ENCODE results near the gene PLOD2.

The PLOD2 gene

DNA sequence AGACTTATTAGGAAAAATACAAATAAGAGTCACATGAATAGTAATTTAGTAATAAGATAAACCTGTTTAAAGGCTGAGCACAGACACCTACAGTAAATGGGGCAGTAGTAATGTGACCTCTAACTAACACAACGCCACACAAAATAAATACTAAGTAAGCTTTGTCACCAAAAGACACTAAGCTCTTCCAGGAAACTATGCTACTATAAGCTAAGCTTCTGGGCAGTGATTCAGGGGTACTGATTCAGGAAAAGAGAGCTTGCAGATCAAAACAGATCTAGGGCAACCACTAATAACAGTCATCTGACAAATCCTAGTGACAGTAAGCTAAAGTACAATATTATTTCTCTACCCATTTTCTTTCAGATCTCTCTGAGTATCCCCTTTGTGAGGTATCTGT lies 68.8 kb downstream of the PLOD2 start:
- no peak for DNase-seq

DNA sequence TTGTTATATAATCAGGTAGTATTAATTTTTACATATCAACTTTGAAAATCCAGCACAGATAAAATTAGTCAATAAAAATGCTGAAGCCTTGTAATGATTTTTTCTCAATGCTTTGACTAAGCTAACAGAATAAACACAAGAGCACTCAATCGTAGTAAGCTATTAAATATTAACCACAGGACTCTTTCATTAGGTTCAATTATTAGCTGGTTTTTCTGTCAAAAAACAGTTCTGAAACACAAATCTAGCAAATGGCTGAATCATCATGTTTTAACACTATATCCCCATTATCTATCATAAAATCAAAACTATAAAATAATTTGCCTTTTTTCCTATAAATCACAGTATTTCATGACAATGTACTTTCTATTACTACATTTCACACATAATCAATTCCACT lies 69.6 kb downstream of the PLOD2 start:
- DNase-seq = no peak

DNA sequence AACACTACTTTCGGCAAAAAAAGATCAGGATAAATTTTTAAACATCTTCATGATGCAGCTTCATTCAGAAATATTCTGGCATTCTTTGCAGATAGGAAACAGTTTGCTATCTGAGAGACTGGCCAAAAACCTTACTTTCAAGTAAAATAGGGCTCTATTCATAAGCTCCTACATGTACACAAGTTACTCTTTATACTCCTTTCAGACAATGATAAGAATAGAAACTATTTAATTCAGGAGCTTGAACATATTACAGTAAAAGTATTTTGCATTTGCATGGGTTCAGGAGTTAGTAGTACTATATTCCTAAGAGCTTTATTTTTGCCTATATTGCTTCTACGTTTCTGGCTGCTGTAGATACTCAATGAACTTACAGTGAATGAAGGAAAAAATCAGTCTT lies 70.5 kb downstream of the PLOD2 start:
- DNase-seq = no peak

DNA sequence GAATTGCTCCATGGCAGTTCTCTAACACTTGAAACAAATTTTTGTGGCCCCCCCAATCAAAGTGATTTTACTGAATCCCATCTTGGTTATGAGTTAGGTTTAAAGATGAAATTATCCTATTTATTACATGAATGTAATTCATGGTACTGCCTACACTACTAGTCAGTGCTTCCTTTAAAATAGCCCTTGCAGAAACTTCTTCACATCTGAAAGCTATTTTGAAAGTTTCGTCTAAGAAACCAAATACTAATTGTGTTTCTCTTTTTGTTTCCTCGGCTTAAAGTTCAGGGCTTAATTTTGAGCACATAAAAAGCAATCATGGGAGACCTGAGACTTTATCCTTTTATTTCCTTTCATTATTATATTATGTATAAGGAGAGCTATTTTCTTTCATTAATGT lies 72.1 kb downstream of the PLOD2 start:
- DNase-seq = no peak

DNA sequence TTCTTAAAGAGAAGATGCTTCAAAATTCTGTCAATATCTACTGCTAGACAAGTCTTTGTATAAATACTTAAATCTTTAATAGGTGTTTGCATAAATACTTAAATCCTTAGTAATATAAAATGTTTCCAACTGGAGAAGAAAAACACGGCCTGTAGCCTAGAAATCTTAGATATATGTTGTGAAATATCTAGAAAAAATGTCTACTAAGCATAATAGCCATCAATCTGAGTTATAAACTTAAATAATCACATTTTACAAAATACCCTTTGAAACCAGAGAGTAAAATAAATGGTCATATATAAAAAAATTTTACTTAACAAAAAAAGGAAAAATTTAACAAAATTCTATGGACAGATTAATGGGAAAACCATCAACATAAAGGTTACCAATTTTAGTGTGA lies 73.9 kb downstream of the PLOD2 start:
- DNase-seq = no peak

DNA sequence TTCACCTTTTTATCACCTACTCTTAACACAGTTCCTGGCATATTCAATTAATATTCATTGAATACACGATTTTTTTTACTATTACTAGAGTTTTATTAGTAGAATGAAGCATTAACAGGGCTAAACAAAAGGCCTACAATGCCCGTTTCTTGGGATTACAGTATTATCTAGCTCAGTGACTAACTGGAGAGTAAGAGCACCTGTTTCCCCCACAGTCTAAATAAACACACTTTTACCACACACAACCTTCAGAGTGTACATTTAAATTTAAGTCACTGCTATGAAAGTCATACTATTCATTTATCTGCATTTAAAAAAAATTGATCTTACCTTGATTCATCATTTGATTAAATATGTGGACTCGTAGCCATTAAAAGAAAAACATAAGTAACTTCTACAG lies 74.8 kb downstream of the PLOD2 start:
- DNase-seq = no peak

DNA sequence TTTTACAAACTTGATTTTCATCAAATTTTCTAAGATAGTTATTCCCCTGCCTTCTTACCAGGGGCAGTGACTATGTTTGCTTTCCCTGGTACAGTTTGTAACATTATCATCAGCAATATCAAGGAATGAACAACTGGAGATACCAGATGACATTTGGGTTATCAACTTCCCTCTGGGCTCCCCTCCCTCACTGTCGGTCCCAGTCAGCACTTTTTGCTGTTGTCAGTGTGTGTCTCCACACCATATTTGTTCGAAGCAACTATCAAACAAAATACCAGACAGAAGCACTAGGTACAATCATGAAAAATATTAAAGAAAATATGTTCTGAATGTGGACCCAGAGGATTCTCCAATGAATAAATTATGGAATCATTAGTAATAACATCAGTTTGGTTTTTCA lies 75.3 kb downstream of the PLOD2 start:
- DNase-seq = no peak

DNA sequence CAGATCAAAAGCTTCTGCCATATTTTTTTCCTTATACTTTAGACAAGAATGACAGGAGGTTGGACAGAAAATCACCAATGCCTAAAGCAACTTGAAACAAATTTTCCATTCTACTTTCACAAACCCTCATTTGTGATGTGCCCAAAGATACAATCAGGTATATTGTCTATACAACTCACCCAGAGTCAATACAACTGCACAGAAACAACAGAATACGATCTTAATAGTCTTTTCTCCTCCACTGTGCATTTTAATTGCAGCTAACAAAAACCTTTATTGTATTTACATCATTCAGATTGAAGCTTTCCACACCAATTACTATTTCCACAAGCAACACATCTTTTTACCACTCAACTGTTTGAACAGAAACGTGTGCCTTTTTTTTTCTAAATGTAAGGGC lies 80.4 kb downstream of the PLOD2 start:
- no peak for DNase-seq

DNA sequence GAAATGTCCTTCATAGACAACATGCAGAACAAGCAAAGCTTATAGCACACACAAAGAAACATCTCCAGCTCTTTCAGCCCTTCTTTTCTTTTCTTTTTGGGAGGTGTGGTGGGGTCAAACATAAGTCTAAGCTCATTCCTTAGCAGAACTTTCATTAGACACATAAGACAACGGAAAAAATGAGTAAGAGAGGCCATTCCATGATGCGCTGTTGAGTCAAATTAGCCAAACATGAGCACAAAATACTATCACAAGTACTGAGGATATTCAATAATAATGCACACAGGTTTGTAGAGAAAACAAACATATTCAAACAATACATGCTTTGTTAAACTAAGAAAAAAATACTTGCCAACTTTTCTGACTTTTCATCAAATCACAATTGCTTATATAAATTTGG lies 83.0 kb downstream of the PLOD2 start:
- no peak for DNase-seq

DNA sequence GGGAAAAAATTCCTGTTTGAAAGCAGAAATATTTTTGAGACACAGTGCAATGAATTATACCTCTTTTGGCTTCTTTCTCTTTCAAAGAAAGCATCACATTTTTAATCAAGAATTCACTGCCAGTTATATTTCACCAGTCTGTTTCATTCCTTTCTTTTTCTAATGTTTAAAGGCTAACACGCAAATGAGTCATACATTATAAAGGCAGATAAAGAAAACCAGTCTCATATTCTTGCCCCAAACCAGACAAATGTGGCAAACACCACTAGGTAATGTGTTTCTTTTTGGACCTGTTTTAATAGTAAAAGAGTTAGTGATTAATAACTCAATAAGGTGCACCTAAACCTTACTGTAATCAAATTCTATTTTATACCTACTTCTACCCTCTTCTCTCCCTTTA lies 83.8 kb downstream of the PLOD2 start:
- DNase-seq = no peak

DNA sequence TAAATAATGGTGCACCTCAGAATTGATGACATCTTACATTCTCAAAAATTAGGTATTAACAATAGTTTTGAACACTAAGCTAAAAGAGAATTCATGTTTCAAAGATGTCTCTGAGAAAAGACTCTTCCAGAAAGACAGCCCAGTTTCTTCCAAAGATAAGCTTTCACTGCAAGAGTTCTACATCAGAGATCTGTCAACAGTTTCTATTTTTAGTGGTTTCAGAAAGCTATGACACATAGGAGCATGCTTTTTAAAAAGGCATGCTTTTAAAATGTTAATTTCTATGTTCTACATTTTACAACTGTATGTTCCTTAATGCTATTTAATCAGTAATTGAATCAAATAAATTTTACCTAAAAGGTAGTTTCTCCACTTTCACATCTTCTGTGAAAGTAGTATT lies 88.2 kb downstream of the PLOD2 start:
- DNase-seq = no peak

DNA sequence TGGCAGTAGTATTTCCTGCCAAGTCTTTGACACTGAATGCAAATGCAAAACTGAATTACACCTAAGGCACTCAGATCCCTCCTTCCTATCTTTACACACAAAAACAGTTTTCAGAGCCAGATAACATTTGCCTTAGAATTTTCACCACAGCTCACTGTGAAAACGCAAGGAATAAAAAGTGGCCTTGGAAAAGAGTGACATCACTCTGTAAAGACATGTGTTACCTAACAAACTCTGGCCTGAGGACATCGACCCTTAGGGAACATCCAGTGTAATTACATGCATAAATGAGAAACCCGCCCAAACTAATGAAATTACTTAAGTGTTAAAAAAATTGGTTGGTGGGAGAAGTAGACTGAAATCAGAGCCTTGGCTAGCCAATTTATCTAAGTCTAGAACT lies 88.9 kb downstream of the PLOD2 start:
- no peak for DNase-seq

DNA sequence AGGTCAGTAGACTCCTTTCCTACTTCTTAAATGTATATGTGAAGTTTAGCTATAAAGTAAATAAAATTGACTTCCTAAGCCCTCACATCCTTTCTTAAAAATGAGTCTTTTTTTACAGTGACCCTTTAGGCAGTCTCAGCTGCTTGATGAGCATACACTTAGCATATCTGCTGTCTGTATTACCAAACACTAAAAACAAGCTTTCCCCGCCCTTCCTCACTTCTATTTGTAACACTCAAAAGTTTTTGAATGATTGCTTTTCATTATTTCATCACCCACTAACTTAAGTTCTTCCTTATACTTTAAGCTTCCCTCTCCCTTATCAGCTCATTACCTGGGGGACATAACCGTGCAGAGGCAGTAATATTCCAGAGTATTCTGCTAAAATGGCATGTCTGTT lies 89.4 kb downstream of the PLOD2 start:
- DNase-seq = no peak

DNA sequence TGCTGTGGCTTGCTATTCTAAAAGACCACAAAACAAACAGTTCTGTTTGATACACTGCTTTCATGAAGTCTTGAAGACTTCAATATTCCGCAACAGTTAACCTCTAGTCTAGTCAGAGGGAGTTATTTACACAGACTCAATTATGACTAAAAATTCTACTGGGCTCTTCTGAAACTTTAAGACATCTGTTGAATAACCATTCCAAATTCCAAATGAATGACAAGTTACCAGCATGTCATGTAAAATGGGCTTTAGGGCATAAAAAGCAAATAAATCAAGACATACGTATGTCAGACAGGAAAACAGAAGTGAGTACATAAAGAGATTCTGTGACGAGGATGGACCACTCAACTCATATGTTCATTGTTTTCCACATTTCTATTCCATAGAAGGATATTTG lies 93.9 kb downstream of the PLOD2 start:
- no peak for DNase-seq

DNA sequence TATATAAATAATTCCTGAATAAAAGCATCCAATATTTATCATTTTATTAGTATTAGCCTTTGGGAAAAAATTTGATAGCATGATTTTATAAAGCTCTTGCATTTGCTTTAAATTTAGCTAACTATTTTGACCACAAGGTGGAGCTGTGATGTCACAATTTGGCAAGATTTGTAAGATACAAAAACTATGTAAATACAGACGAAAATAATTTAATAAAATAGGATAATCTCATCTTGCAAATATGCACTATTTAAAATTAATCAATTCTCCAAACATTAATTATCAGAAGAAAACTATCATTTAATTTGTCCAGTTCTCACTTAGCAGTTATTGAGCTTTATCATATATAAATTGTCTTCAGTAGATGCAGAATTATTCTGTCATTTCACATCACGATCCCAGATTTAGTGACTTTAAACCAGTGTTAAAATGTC lies 95.4 kb downstream of the PLOD2 start:
- peak; percentile 14 for DNase-seq

DNA sequence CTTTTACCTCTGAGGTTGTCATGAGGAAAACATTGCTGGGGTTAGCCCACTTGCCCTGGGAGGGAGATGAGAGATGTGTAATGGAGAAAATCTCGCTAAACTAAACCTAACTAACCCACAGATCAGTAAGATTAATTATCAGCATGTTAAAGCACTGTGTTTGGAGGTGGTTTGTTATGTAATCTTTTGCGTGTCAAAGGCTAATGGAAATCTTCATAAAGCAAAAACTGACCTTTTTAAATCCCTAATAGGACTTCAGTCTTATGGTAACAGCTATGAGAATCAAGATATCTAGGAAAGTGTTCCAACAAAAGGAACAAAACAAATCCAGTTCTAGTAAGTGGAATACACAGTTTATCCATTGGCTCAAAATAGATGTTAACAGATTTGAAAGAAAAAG lies 102.7 kb downstream of the PLOD2 start:
- no peak for DNase-seq

DNA sequence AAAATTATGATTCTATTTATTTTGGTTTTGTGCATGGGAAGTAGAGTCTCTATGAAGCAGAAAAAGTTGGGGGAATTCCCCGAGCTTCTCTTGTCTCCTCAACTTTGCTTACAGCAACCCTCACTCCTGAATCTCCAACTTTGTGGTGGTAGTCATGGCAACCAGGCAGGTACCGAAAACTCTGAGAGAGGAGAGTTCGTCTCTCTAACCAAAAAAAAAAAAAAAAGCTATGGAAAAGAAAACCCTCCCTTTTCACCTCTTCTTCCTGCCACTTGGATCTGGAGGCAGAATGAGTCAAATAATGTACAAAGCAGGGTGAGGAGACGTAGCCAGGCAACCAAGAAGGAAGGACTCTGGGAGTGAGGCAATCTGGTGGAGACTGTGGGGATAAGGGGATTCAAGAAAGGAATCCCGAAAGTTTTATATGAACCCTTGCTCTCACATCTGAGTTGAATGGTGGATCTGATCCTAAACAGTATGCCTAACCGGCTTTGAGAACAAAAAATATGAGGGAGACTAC lies 108.1 kb downstream of the PLOD2 start:
- no peak for DNase-seq

DNA sequence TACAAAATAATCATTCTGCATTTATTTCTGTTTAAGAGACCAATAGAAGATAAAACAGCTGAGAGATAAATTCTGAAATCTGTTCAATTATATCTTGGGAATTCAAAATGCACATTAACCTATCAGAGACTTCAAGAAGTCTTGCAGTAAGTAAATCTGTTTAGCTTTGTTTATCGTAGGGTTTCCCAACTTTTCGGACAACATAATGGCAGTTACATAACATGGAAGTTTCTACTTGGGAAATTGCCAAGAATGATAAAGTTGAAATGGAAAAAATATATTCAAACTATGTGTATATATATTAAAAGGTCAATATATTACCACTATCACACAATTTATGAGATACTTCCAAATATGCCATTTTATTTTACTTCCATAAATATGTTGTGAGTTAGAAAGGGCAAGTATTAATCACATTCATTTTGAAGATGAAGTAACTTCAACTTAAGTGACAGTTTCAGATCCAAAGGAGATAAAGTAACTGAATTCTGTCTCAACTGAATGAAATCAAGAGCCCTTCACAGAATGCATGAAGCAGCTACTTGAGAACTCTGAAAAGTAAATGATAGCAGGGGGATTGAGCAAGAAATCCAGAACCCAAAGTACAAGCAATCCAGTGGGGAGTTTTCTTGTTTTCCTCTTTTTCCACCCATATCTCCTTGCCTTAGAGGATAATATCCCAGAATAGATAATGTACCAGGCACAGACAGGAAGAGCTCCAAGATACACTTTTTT lies 108.8 kb downstream of the PLOD2 start:
- no peak for DNase-seq

DNA sequence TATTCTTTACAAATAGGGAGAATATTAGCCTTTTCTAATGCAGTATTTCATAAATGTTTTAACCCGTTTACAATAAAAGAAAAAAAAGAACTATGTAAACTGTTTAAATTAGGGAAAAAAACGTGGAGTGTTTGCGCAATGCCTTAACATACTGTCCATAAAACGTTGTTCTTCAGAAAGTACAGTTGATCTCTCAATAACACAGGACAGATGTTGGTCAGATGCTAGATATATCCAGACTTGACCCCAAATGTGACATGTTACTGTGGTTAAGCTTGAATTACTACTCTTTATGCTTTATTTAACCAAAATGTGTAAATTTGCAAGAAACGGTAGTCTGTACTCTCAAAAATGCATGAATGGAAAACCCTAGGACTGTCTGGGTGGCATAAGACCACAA lies 110.3 kb downstream of the PLOD2 start:
- DNase-seq = no peak

DNA sequence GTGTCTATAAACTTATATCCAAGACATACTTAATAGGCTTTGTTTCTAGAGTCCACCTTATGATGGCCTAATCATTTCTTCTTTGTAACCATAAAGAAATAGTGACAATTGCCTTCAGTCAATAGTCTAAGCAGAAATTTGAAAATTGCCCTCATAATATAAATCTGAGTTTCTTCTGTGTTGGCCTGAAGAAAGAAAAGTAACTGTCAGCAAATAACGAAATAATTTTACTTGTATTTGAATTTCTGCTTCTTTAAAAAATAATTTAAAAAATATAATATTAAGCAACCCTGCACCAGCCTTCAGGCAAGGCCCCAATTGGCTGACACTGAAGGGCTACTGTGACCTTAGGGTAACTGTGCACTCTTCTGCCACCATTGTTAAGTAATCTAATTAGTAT lies 113.5 kb downstream of the PLOD2 start:
- no peak for DNase-seq

DNA sequence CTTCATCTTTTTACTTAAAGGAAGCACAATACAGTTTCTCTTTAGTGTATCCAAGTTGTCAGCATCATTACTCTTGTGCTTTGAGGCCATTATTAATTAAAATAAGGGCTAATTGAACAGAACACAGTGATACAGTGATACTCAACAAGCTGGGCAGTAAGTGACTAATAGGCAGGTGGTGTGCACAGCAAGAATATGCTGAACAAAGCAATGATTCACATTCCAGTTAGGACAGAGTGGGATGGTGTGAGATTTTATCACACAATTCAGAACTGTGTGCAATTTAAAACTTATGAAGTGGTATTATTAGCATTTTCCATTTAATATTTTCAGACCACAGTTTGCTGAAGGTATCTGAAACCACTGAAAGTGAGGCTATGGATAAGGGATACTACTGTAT lies 116.9 kb downstream of the PLOD2 start:
- no peak for DNase-seq

DNA sequence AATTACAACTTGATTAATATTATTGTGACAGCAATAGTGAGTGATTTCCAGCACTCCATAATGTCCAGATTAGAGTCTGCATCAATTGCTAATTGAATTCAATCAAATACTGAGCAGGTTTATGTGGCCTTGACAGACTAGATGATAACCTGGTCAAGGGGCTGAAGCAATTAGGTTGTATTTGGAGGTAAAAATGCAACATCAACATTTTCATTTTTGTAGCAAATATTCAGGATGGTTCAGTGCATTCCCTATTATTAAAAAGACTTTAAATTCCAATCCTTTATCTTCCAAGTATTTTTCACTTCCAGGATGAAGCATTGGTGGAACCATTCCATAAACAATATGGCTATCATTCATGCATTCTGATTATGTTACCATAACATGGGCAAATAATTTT lies 120.4 kb downstream of the PLOD2 start:
- no peak for DNase-seq

DNA sequence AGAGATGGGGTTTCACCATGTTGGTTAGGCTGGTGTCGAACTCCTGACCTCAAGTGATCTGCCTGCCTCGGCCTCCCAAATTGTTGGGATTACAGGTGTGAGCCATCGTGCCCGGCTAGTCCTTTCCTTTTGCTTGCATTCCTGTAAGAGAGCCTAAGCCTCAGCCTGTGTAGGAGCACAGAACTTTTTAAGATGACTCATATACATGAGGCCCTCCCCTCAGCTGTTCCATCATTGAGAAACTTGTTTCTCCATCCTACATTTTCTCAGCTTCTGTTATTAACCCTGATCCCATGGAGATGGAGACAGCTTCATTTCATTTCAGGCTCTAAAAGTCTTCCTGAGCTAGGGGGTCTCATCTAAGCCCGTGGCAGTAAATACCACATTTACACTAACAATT lies 123.3 kb downstream of the PLOD2 start:
- DNase-seq = no peak

DNA sequence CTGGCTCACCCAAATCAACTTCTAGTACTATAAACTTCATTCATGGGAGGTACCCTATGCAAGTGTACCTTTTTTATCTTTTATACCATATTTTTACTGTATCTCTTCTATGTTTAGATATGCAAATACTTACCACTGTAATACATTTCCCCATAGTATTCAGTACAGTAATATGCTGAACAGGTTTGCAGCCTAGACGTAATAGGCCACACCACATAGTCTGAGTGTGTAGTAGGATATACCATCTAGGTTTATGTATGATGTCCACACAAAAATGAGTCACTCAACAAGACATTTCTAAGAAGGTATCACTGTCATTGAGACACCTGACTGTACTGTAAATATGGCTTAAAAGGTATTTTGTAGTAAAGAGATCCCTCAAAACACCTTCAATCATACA lies 124.7 kb downstream of the PLOD2 start:
- no peak for DNase-seq

DNA sequence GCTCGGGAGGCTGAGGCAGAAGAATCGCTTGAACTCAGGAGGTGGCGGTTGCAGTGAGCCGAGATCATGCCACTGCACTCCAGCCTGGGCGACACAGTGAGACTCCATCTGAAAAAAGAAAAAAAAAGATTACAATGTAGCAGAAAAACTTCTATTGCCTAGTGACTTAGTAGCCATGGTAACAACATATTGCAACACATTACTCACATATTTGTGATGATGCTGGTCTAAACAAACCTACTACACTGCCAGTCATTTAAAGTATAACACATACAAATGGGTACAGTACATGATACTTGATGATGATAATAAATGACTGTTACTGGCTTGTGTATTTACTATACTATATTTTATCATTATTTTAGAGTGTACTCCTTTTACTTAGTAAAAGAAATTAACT lies 125.6 kb downstream of the PLOD2 start:
- DNase-seq = no peak
